ENCODE measurements around the gene ACOX1.

DNA sequence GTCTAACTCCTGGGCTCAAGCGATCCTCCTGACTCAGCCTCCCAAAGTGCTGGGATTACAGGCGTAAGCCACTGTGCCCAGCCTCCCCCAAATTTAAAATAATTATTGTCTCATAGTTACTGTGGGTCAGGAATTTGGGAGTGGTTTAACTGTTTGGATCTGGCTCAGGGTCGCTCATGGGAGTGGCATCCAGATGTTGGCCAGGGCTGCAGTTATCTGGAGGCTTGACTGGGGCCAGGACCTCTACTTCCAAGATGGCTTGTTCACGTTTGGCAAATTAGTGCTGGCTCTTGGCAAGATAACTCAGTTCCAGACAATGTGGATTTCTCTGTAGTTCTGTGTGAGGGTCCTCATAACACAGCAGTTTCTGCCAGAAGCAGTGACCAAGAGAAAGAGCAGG lies 8.1 kb upstream of the ACOX1 start:
- TF ChIP-seq POLR2A (IDR thresholded peaks at IDR 0.05) (no peak), POLR2AphosphoS5 (IDR thresholded peaks at IDR 0.05) (no peak)
- TF ChIP-seq, protein P1, sequence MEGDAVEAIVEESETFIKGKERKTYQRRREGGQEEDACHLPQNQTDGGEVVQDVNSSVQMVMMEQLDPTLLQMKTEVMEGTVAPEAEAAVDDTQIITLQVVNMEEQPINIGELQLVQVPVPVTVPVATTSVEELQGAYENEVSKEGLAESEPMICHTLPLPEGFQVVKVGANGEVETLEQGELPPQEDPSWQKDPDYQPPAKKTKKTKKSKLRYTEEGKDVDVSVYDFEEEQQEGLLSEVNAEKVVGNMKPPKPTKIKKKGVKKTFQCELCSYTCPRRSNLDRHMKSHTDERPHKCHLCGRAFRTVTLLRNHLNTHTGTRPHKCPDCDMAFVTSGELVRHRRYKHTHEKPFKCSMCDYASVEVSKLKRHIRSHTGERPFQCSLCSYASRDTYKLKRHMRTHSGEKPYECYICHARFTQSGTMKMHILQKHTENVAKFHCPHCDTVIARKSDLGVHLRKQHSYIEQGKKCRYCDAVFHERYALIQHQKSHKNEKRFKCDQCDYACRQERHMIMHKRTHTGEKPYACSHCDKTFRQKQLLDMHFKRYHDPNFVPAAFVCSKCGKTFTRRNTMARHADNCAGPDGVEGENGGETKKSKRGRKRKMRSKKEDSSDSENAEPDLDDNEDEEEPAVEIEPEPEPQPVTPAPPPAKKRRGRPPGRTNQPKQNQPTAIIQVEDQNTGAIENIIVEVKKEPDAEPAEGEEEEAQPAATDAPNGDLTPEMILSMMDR (IDR thresholded peaks at IDR 0.05), result no peak
